ENCODE data around the gene NALCN.

DNA sequence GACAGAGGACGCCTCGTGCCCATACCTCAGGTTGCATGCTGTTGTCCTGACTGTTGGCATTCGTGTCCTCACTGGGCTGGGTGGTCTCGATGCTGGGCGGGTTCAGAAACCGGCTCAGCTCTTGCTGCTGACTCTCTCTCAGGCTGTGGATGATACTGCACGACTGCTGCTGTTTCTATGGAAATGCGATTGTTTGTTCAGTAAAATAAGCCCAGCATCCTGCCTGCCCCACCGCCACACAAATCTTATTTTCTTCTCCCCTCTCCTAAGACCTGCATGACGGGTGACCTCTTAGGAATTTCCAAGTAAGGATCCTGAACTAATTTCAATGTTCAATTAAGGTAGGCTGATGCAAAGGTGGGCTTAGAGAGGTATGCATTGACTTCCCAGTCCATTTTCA lies 356.5 kb downstream of the NALCN start:
- TF ChIP-seq, protein P1, sequence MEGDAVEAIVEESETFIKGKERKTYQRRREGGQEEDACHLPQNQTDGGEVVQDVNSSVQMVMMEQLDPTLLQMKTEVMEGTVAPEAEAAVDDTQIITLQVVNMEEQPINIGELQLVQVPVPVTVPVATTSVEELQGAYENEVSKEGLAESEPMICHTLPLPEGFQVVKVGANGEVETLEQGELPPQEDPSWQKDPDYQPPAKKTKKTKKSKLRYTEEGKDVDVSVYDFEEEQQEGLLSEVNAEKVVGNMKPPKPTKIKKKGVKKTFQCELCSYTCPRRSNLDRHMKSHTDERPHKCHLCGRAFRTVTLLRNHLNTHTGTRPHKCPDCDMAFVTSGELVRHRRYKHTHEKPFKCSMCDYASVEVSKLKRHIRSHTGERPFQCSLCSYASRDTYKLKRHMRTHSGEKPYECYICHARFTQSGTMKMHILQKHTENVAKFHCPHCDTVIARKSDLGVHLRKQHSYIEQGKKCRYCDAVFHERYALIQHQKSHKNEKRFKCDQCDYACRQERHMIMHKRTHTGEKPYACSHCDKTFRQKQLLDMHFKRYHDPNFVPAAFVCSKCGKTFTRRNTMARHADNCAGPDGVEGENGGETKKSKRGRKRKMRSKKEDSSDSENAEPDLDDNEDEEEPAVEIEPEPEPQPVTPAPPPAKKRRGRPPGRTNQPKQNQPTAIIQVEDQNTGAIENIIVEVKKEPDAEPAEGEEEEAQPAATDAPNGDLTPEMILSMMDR (IDR thresholded peaks at IDR 0.05), result no peak
- no peak for TF ChIP-seq POLR2A (IDR thresholded peaks at IDR 0.05)

All from body of pancreas (tissue), 4 donors.